AG09309 (cell line): ENCODE results near the gene ZNF362.
A peak's percentile ranks its signal among the peaks of the same experiment; 100 is the strongest.

Source experiments
- DNase-seq: peaks from one replicate; pipeline ENCODE4 v3.0.0-alpha.2; 2010; ENCODE audit warnings: low read depth
- H3K4me3 ChIP-seq: 2 replicates; pipeline ENCODE4 v1.5.1; 2011; ENCODE audit warnings: mild to moderate bottlenecking, low read depth, low read length, moderate library complexity; ENCODE audit not compliant: control insufficient read depth
- TF ChIP-seq, protein P1 (sequence below): IDR thresholded peaks from 2 replicates; pipeline ENCODE4 v1.5.1; 2011; ENCODE audit warnings: mild to moderate bottlenecking, low read depth, low read length, inconsistent platforms; ENCODE audit not compliant: insufficient read depth, control insufficient read depth; ENCODE audit errors: missing control alignments

The ZNF362 gene

DNA sequence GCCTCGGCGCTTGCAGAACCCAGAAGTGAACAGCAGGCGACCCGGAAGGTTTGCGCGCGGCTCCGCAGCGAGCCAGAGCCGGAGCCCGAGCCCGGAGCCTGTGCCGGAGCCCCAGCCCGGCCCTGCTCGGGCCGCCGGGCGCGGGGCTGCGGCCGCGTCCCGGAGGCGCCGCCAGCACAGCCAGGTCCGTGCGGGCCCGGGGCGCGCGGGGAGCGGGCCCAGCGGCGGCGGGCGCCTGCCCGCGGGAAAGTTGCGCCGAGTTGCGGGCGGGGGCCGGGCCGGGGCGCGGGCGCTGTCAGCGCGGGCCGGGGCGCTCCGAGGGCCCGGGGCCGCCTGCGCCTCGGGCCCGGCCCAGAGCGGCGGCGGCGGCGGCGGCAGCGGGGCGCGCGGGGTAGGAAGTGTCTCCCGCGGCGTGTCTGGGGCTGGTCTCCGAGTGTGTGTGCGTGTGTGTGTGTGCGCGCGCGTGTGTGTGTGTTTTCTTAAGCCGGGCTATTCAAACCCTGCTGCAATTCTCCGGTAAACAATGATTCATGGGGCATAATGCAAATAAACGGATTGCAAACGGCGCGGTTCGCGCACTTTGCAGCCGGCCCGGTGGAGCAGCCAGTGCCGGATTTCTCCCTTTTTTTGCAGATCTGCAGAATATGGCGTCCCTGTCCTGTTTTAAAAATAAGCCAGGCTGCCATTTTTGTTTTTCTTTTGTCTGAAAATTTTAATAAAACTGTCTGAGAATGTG, at the start of gene ZNF362:
ZNF362 (plus strand) TSS at position 22 of the 736 bp plus-strand sequence. CDS start 14,083 bp downstream, outside the sequence.
- H3K4me3 ChIP-seq: peak within 1 kb of the TSS; percentile 63
- TF ChIP-seq, protein P1, sequence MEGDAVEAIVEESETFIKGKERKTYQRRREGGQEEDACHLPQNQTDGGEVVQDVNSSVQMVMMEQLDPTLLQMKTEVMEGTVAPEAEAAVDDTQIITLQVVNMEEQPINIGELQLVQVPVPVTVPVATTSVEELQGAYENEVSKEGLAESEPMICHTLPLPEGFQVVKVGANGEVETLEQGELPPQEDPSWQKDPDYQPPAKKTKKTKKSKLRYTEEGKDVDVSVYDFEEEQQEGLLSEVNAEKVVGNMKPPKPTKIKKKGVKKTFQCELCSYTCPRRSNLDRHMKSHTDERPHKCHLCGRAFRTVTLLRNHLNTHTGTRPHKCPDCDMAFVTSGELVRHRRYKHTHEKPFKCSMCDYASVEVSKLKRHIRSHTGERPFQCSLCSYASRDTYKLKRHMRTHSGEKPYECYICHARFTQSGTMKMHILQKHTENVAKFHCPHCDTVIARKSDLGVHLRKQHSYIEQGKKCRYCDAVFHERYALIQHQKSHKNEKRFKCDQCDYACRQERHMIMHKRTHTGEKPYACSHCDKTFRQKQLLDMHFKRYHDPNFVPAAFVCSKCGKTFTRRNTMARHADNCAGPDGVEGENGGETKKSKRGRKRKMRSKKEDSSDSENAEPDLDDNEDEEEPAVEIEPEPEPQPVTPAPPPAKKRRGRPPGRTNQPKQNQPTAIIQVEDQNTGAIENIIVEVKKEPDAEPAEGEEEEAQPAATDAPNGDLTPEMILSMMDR: no peak
- DNase-seq: no peak

DNA sequence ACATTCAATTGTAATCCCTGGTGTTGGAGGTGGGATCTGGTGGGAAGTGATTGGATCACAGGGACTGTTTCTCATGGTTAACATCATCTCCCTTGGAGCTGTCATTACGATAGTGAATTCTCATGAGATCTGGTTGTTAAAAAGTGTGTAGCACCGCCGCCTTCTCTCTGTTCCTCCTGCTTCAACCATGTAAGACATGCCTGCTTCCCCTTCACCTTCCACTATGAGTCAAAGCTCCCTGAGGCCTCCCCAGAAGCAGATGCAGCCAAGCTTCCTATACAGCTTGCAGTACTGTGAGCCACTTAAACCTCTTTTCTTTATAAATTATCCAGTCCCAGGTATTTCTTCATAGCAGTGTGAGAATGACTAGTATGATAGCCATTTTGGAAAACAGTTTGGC, 44.3 kb upstream of the ZNF362 start:
- no peak overlapping the region for H3K4me3 ChIP-seq
- TF ChIP-seq, protein P1: no peak
- no peak for DNase-seq

- no peak overlapping the region for H3K4me3 ChIP-seq
- DNase-seq: no peak
- TF ChIP-seq, protein P1: no peak
Measured at GRCh38 chr1:33219886-33220661, 36.2 kb upstream of the ZNF362 start.

DNA sequence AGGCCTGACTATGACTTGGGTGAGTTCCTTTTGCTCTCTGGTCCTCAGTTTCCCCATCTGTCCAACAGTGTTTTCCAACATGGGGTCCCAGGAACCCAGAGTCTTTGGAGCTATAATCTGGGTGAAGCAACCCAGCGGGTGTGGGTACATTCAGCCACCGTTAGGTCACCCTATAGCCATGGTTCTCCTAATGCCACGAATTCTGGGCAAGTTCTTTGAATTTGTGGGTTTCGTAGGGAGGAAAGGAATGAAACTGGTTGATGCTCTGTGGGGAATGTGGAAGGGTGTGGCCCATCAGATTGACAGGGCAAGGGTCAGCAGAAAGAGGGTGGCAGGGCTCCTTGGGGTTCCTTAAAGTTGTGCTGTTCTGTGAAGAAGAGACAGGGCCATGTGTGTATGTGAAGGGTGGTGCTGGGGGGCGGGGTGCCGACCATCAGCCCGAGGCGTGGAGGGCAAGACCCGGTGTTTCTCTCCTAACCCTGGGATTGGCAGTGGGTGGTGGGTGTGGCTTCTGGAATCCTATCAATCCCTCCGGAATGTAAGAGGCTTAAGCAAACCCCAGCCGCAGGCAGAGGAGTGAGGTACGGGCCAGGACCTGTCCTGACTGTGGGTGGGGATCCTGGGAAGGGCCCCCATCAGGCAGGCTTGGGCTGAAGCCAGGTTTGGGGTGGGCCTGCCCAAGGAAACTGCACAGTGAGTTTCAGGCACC, 35.5 kb upstream of the ZNF362 start:
- TF ChIP-seq, protein P1: no peak
- DNase-seq: no peak
- H3K4me3 ChIP-seq: no peak overlapping the region

- TF ChIP-seq, protein P1: no peak
- H3K4me3 ChIP-seq: no peak overlapping the region
- no peak for DNase-seq
Measured at GRCh38 chr1:33221385-33221758, 34.9 kb upstream of the ZNF362 start.

- no peak overlapping the region for H3K4me3 ChIP-seq
- DNase-seq: peak; percentile 47
- TF ChIP-seq, protein P1: no peak
Measured at GRCh38 chr1:33222381-33222780, 33.9 kb upstream of the ZNF362 start.
